Measurements from ENCODE around the gene NIP7.

- TF ChIP-seq CTCF (optimal IDR thresholded peaks at IDR 0.05 in 1 of 3, IDR thresholded peaks at IDR 0.05 in 1 of 3, conservative IDR thresholded peaks at IDR 0.05 in 1 of 3; ENCODE audit: extremely low read depth in 1 of 3, insufficient read depth in 2 of 3, low read length in 3 of 3) (no peak), EZH2 (IDR thresholded peaks at IDR 0.05; ENCODE audit: low read length) (no peak)
These were observed 45.4 kb downstream of the NIP7 start for GRCh38 chr16:69384974-69385373.
